Fibroblast of pulmonary artery (primary cell): ENCODE measurements around the gene BANF2.
"Not testable (repeated sequence)": the region's sequence is repeated elsewhere in the genome, so short reads cannot be mapped to it uniquely, and the experiment has no call there.

ENCODE experiments used
- DNase-seq: peaks from one replicate; pipeline ENCODE4 v3.0.0-alpha.2; 2010; ENCODE audit warnings: low read depth
- H3K4me3 ChIP-seq: replicated peaks from 2 replicates; pipeline ENCODE4 v1.5.1; 2011; ENCODE audit warnings: low read depth, mild to moderate bottlenecking, control low read depth, low read length, moderate library complexity
- CTCF ChIP-seq: IDR thresholded peaks from 2 replicates; pipeline ENCODE4 v1.5.1; 2011; ENCODE audit warnings: mild to moderate bottlenecking, control low read depth, low read length, inconsistent platforms; ENCODE audit errors: missing control alignments

The BANF2 gene

GRCh38 chr20:17654649-17655285, 45.0 kb upstream of the BANF2 start:
- peak; percentile 78 for TF ChIP-seq CTCF
- no peak overlapping the region for H3K4me3 ChIP-seq
- DNase-seq = peak; percentile 72

- peak; percentile 40 for DNase-seq
- no peak for TF ChIP-seq CTCF
These were observed 44.5 kb upstream of the BANF2 start for GRCh38 chr20:17655286-17655651.

GRCh38 chr20:17655865-17656479, 43.8 kb upstream of the BANF2 start:
- DNase-seq = no peak
- no peak overlapping the region for H3K4me3 ChIP-seq
- no peak for TF ChIP-seq CTCF

More at GRCh38 chr20:17655286-17655651, 44.5 kb upstream of the BANF2 start:
- no peak overlapping the region for H3K4me3 ChIP-seq

GRCh38 chr20:17657079-17657825, 42.5 kb upstream of the BANF2 start:
- no peak for TF ChIP-seq CTCF
- no peak for DNase-seq
- no peak overlapping the region for H3K4me3 ChIP-seq

- no peak for TF ChIP-seq CTCF
- H3K4me3 ChIP-seq = no peak overlapping the region
- no peak for DNase-seq
These were observed 41.7 kb upstream of the BANF2 start for GRCh38 chr20:17657898-17658647.

GRCh38 chr20:17658648-17658993, 41.1 kb upstream of the BANF2 start:
- TF ChIP-seq CTCF = no peak
- no peak overlapping the region for H3K4me3 ChIP-seq
- DNase-seq = no peak

- not testable (repeated sequence) for H3K4me3 ChIP-seq, DNase-seq
These were observed 40.4 kb upstream of the BANF2 start for GRCh38 chr20:17659344-17659743.
